AG04449 (cell line): Measurements from ENCODE around the gene THSD1.

Source experiments
- CTCF ChIA-PET: fragments of 350-600 bp; formaldehyde crosslinking; extraction: SDS; loops from one replicate; lab custom pipeline; 2021; ENCODE audit warnings: antibody characterized with exemption; lab: Yijun Ruan, JAX
- POLR2A ChIA-PET: fragments of 400-600, 350-600 bp; formaldehyde crosslinking; extraction: SDS; loops from one replicate; lab custom pipeline; 2020; ENCODE audit warnings: antibody characterized with exemption, inconsistent platforms; lab: Yijun Ruan, JAX
- DNase-seq: peaks from one replicate; pipeline ENCODE4 v3.0.0-alpha.2; 2010; ENCODE audit warnings: low read depth, low spot score
- H3K4me3 ChIP-seq: 2 replicates; pipeline ENCODE4 v1.5.1; 2011; ENCODE audit warnings: low read depth, mild to moderate bottlenecking, control low read depth, low read length
- TF ChIP-seq, protein P1 (sequence below): IDR thresholded peaks from one replicate; pipeline ENCODE4 v1.5.1; 2011; ENCODE audit warnings: mild to moderate bottlenecking, moderate library complexity, low read length, control low read depth, inconsistent platforms; ENCODE audit not compliant: insufficient read depth; ENCODE audit errors: missing control alignments

The THSD1 gene

DNA sequence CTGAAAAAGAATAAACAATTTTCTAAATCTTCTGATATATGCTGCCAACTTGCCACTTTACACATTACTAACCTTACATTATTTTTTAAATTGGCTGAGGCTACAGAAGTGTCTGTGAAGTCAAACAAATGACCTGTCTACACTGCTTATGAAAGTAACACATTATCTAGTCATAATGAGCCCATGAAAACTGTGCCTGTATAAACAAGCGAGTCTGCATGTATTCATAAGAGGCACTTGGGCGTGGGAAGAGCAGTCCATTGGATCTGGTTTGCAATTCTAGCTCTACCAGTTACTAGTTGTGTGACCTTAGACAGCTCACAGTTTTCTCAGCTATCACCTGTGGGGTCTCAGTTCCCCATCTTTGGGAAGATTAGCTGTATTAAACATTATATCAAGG is 41.4 kb upstream of the THSD1 start:
- H3K4me3 ChIP-seq, result no peak overlapping the region
- no peak for DNase-seq
- TF ChIP-seq, protein P1, sequence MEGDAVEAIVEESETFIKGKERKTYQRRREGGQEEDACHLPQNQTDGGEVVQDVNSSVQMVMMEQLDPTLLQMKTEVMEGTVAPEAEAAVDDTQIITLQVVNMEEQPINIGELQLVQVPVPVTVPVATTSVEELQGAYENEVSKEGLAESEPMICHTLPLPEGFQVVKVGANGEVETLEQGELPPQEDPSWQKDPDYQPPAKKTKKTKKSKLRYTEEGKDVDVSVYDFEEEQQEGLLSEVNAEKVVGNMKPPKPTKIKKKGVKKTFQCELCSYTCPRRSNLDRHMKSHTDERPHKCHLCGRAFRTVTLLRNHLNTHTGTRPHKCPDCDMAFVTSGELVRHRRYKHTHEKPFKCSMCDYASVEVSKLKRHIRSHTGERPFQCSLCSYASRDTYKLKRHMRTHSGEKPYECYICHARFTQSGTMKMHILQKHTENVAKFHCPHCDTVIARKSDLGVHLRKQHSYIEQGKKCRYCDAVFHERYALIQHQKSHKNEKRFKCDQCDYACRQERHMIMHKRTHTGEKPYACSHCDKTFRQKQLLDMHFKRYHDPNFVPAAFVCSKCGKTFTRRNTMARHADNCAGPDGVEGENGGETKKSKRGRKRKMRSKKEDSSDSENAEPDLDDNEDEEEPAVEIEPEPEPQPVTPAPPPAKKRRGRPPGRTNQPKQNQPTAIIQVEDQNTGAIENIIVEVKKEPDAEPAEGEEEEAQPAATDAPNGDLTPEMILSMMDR, result no peak
- ChIA-PET CTCF (interaction anchor here (4.5 to 7.3 kb wide), 4 partner anchors 9 to 101 kb away, joined by 36 to 300 read pairs (median 80); no protein-coding TSS in a partner anchor), POLR2A (interaction anchor here (0.7 kb wide), 1 partner anchor 94 kb away, joined by 5 read pairs; no protein-coding TSS in a partner anchor)

DNA sequence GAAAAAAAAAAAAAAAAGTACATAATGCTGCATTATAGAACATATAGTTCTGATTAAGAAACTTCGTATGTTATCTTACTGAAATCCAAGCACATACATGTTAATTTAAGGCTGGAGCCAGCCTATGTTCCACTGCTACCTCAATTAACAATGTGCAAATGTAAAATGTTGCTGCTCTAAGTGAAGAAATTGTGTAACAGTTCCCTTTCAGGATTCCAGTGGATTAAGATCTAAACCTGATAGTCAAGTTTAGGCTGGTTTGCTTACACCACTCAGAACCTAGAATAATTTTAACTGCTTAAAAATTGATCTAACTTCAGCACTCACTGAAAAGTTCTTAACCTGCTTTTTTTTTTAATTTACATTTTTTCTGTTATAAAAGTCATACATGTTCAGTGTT is 40.3 kb upstream of the THSD1 start:
- no peak overlapping the region for H3K4me3 ChIP-seq
- POLR2A ChIA-PET, result no interaction called here
- CTCF ChIA-PET, result interaction anchor here (7.3 kb wide), 1 partner anchor 100 kb away, joined by 300 read pairs; no protein-coding TSS in a partner anchor
- DNase-seq, result no peak
- TF ChIP-seq, protein P1, result no peak

- TF ChIP-seq, protein P1, result no peak
- DNase-seq, result no peak
- POLR2A ChIA-PET, result no interaction called here
- CTCF ChIA-PET, result interaction anchor here (7.5 kb wide), 1 partner anchor 17 kb away, joined by 64 read pairs; the partner anchor contains the start of gene VPS36
- no peak overlapping the region for H3K4me3 ChIP-seq
Observed at GRCh38 chr13:52432456-52432855, 26.5 kb upstream of the THSD1 start.

GRCh38 chr13:52428295-52428694 is 22.3 kb upstream of the THSD1 start:
- H3K4me3 ChIP-seq, result no peak overlapping the region
- ChIA-PET POLR2A (no interaction called here), CTCF (interaction anchor here (0.6 to 7.5 kb wide), 3 partner anchors 9 to 25 kb away, joined by 3 to 64 read pairs (median 3); partner anchors contain the start of gene VPS36)
- TF ChIP-seq, protein P1, result no peak
- no peak for DNase-seq

GRCh38 chr13:52421216-52421615 is 15.2 kb upstream of the THSD1 start:
- DNase-seq, result no peak
- ChIA-PET POLR2A (no interaction called here), CTCF (interaction anchor here (1.2 to 4.7 kb wide), 2 partner anchors 28 to 78 kb away, joined by 4 to 36 read pairs; partner anchors contain the start of gene VPS36)
- no peak overlapping the region for H3K4me3 ChIP-seq
- TF ChIP-seq, protein P1, result no peak

DNA sequence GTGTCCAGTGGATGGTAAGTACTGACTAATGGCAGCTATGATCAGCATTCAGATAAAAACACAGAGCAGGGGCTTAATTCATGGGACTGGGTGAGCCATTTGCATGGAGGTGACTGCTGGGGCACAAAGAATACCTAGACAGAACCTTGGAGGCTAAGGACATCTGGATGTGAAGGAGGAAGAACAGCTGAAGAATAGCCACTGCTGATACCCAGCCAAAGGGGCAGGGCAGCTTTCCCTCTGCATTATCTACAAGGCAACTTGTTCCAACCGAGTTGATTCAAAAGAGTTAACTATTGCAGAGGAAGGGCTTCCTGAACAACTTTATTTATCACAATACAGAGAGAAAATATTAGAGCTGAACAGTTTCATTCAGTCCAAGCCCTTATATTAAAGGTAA is 13.1 kb upstream of the THSD1 start:
- CTCF ChIA-PET, result interaction anchor here (0.6 to 1.3 kb wide), 2 partner anchors 10 to 32 kb away, joined by 3 read pairs; no protein-coding TSS in a partner anchor
- TF ChIP-seq, protein P1, result no peak
- POLR2A ChIA-PET, result no interaction called here
- DNase-seq, result no peak
- no peak overlapping the region for H3K4me3 ChIP-seq
